ENCODE measurements around the gene EVX1. TPM values are rescaled to one million over a fixed set of nuclear protein-coding genes. Genes with fewer than 3 reads are reported as not detected.

The EVX1 gene
- total and polyA plus RNA-seq, 2 of the 8 experiments (the other 6 are each of a cell fraction or from before 2014, with no cell fraction given), result not detected

DNA sequence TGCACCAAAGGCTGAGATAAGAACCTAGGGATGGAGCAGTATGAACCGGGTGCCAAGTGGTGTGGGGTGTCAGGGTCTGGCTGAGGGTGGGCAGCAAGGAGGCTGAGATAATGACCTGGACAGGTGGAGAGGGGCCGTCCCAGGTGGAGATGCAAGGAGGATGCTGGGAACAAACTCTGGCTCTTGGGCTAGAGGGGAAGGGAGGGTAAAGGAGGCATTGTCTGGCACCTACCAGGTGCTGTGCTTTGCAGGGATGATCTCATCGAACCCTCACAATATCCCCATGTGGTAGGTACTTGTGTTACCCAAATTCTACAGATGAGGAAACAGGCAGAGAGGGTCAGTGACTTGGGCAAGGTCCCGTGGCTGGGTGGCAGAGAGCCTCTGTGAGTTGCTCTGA, 22.8 kb upstream of the EVX1 start (continued):
- no peak for TF ChIP-seq BCL11A (IDR thresholded peaks at IDR 0.05; ENCODE audit: low read depth in 2 of 2, low read length in 2 of 2)
- no peak for TF ChIP-seq YY1 (IDR thresholded peaks at IDR 0.05; ENCODE audit: low read depth, low read length)
- no peak for TF ChIP-seq RNF2 (IDR thresholded peaks at IDR 0.05; ENCODE audit: borderline replicate concordance, low read depth, low read length, missing control alignments, poor library complexity, severe bottlenecking)
- no peak for TF ChIP-seq ASH2L (IDR thresholded peaks at IDR 0.05; ENCODE audit: low read length)
- no peak for TF ChIP-seq TBP (IDR thresholded peaks at IDR 0.05; ENCODE audit: low read depth, low read length)
- TF ChIP-seq SRF (IDR thresholded peaks at IDR 0.05; ENCODE audit: low read depth, low read length), result no peak

Measured in H1 (cell line).